K562 (cell line): ENCODE measurements around the gene STPG4. TPM values are rescaled to one million over a fixed set of nuclear protein-coding genes. Genes with fewer than 3 reads are reported as not detected.

Experiments used
- ATAC-seq: fragments of 200-7000 bp; cut with Tn5 transposase; 3 replicates; pipeline ENCODE4 v1.9.1; 2020; ENCODE audit warnings: moderate library complexity
- BruUV-seq: library from RNA; stranded (reverse); fragments of 400-500 nt; replicated peaks from 2 replicates; lab custom pipeline; 2021; lab: Mats Ljungman, UMichigan
- CTCF ChIA-PET: fragments of 300-600 bp; formaldehyde crosslinking; extraction: SDS; loops from one replicate; lab custom pipeline; 2021; ENCODE audit warnings: low intra/inter-chr PET ratio; lab: Yijun Ruan, JAX
- POLR2A ChIA-PET: fragments of 300-600, 350-650 bp; sonication (Branson Sonifier 250); formaldehyde crosslinking; extraction: SDS; loops from one replicate; lab custom pipeline; 2021; ENCODE audit warnings: antibody characterized with exemption, inconsistent platforms; lab: Yijun Ruan, JAX
- DNase-seq, 4 experiments: peaks; one replicate each; pipeline versions ENCODE4 v3.0.0 to v3.0.0-alpha.2; 2011 to 2018; ENCODE audit warnings: low spot score in 3 of 4, mixed read lengths in 3 of 4; ENCODE audit errors: extremely low read depth in 1 of 4
- FAIRE-seq: peaks from 2 replicates; lab custom pipeline; 2011; peaks lifted over from hg19 to GRCh38; lab: Jason Lieb, UNC
- H2AFZ ChIP-seq: 2 replicates; pipeline ENCODE4 v1.6.0; 2011; ENCODE audit warnings: low read depth, low read length, control low read depth, inconsistent platforms
- H3K27ac ChIP-seq: fragments of 200-600 bp; 3 replicates; pipeline ENCODE4 v1.8.0; 2011; ENCODE audit warnings: low read depth, mild to moderate bottlenecking, control low read depth, inconsistent platforms, low read length, moderate library complexity, mixed read lengths; ENCODE audit errors: extremely low read depth
- H3K27me3 ChIP-seq, 2 experiments: fragments of 300-600 bp in 1 of 2; 2 replicates in 1 of 2; 3 replicates in 1 of 2; pipeline versions ENCODE4 v1.6.0 to v1.8.0; 2011; ENCODE audit warnings: inconsistent platforms in 2 of 2, low read length in 2 of 2, mild to moderate bottlenecking in 1 of 2, mixed read lengths in 1 of 2, moderate library complexity in 1 of 2; ENCODE audit not compliant: control insufficient read depth in 2 of 2, insufficient read depth in 2 of 2
- H3K36me3 ChIP-seq: fragments of 300-600 bp; 3 replicates; pipeline ENCODE4 v1.8.0; 2011; ENCODE audit warnings: mild to moderate bottlenecking, low read length, inconsistent platforms; ENCODE audit not compliant: control insufficient read depth, insufficient read depth
- H3K4me1 ChIP-seq, 2 experiments: fragments of 200-600 bp in 1 of 2; replicated peaks in 1 of 2; 2 replicates in 1 of 2; 3 replicates in 1 of 2; pipeline versions ENCODE4 v1.5.1 to v1.8.0; 2011; ENCODE audit warnings: inconsistent platforms in 2 of 2, low read length in 2 of 2, mild to moderate bottlenecking in 1 of 2, mixed read lengths in 1 of 2, moderate library complexity in 1 of 2; ENCODE audit not compliant: control insufficient read depth in 2 of 2, insufficient read depth in 2 of 2
- H3K4me2 ChIP-seq: 2 replicates; pipeline ENCODE4 v1.6.1; 2011; ENCODE audit warnings: low read length, control low read depth, inconsistent platforms, mixed read lengths; ENCODE audit not compliant: insufficient read depth
- H3K4me3 ChIP-seq: fragments of 200-600 bp; sonication (generic), shearing (Covaris generic); 2 replicates; pipeline ENCODE4 v1.5.1; 2016; ENCODE audit warnings: control low read depth, inconsistent platforms
- H3K79me2 ChIP-seq: fragments of 200-600 bp; 3 replicates; pipeline ENCODE4 v1.8.0; 2011; ENCODE audit warnings: low read length, inconsistent platforms; ENCODE audit not compliant: control insufficient read depth, insufficient read depth
- H3K9ac ChIP-seq, 2 experiments: 2 replicates each; pipeline versions ENCODE4 v1.6.0 to v1.6.1; 2011; ENCODE audit warnings: low read depth in 2 of 2, low read length in 2 of 2, control low read depth in 1 of 2, inconsistent platforms in 1 of 2, mild to moderate bottlenecking in 1 of 2, mixed read lengths in 1 of 2; ENCODE audit not compliant: insufficient read depth in 1 of 2
- H3K9me1 ChIP-seq: one replicate; pipeline ENCODE4 v1.6.0; 2011; ENCODE audit warnings: inconsistent platforms, mild to moderate bottlenecking, low read length, moderate library complexity; ENCODE audit not compliant: control insufficient read depth, insufficient read depth
- H3K9me3 ChIP-seq: replicated peaks from 2 replicates; pipeline ENCODE4 v1.5.1; 2011; ENCODE audit warnings: low read depth, low read length, inconsistent platforms; ENCODE audit not compliant: control insufficient read depth, insufficient read depth
- H4K20me1 ChIP-seq: replicated peaks from 2 replicates; pipeline ENCODE4 v1.6.1; 2011; ENCODE audit warnings: low read length, inconsistent platforms, mixed read lengths; ENCODE audit not compliant: control insufficient read depth, insufficient read depth
- ARHGAP35 ChIP-seq: fragments of 450-650 bp; IDR thresholded peaks from 2 replicates; pipeline ENCODE4 v1.6.1; 2018; ENCODE audit not compliant: partially characterized antibody
- CREB3L1 ChIP-seq: fragments of 450-650 bp; IDR thresholded peaks from 2 replicates; pipeline ENCODE4 v1.6.1; 2014; ENCODE audit warnings: low read depth, mild to moderate bottlenecking, moderate library complexity, borderline replicate concordance
- DACH1 ChIP-seq: fragments of 450-650 bp; IDR thresholded peaks from 2 replicates; pipeline ENCODE4 v1.6.1; 2018; ENCODE audit not compliant: partially characterized antibody
- HMG20A ChIP-seq: fragments of 450-650 bp; formaldehyde crosslinking; conservative IDR thresholded peaks from 2 replicates; pipeline ENCODE4 v1.4.0; 2020; ENCODE audit warnings: mild to moderate bottlenecking, mixed read lengths
- HNRNPK ChIP-seq: fragments of 200-400 bp; formaldehyde crosslinking; IDR thresholded peaks from one replicate; pipeline ENCODE4 v1.6.1; 2018; ENCODE audit warnings: mild to moderate bottlenecking, low read depth, low read length; ENCODE audit not compliant: poor library complexity, severe bottlenecking
- KDM1A ChIP-seq, 2 experiments: fragments of 450-650 bp; IDR thresholded peaks; 2 replicates each; pipeline ENCODE4 v1.6.1; 2016; ENCODE audit warnings: mild to moderate bottlenecking in 2 of 2
- MBD2 ChIP-seq: sonication (generic); IDR thresholded peaks from 2 replicates; pipeline ENCODE4 v1.6.1; 2016; ENCODE audit warnings: low read depth, borderline replicate concordance
- MEIS2 ChIP-seq: fragments of 450-650 bp; IDR thresholded peaks from 2 replicates; pipeline ENCODE4 v1.6.1; 2014; ENCODE audit warnings: mild to moderate bottlenecking; ENCODE audit not compliant: partially characterized antibody
- PYGO2 ChIP-seq: fragments of 450-650 bp; IDR thresholded peaks from 2 replicates; pipeline ENCODE4 v1.6.1; 2016; ENCODE audit warnings: mild to moderate bottlenecking, missing genetic modification characterization, moderate library complexity, missing compliant biosample characterization
- SP2 ChIP-seq: IDR thresholded peaks from 2 replicates; pipeline ENCODE4 v1.6.1; 2011; ENCODE audit warnings: mild to moderate bottlenecking, low read depth, low read length, moderate library complexity; ENCODE audit not compliant: poor library complexity, severe bottlenecking; ENCODE audit errors: extremely low read depth
- STAG1 ChIP-seq: sonication (generic); formaldehyde crosslinking; IDR thresholded peaks from 2 replicates; pipeline ENCODE4 v1.5.0; 2020; ENCODE audit warnings: missing genetic modification reagents, borderline replicate concordance
- TBP ChIP-seq: optimal IDR thresholded peaks from 2 replicates; pipeline ENCODE3; 2011; ENCODE audit warnings: low read depth, low read length, improper control_type of control experiment
- XRCC3 ChIP-seq: fragments of 450-650 bp; IDR thresholded peaks from 2 replicates; pipeline ENCODE4 v1.6.1; 2017; ENCODE audit warnings: mild to moderate bottlenecking, moderate library complexity
- ZFP36 ChIP-seq: fragments of 150-350 bp; IDR thresholded peaks from 2 replicates; pipeline ENCODE4 v1.6.1; 2018; ENCODE audit warnings: low read length, low read depth; ENCODE audit not compliant: partially characterized antibody
- ZNF583 ChIP-seq: fragments of 250-450 bp; sonication (Bioruptor Pico); IDR thresholded peaks from 2 replicates; pipeline ENCODE4 v1.4.0; 2020
- WGBS: fragments of 100-300 bp; shearing (Covaris generic); methylation state at CpG from one replicate; pipeline ENCODE4 v1.1.6; 2016; ENCODE audit warnings: low coverage, mixed read lengths; ENCODE audit not compliant: insufficient coverage; ENCODE audit errors: missing lambda C conversion rate; 5-methylcytosine and 5-hydroxymethylcytosine counted together
- in situ Hi-C: fragments of 300-500 bp; cut with MboI; formaldehyde crosslinking; loops from 4 replicates; pipeline ENCODE4 v1.15.0; 2018; ENCODE audit warnings: inconsistent platforms, mixed read lengths
- intact Hi-C: fragments of 100-400 bp; cut with micrococcal nuclease; formaldehyde crosslinking; loops from 2 replicates; pipeline ENCODE4 v1.14.2; 2022
- polyA plus RNA-seq, 8 experiments: library from polyadenylated mRNA; depleted of rRNA in 4 of 8; stranded (reverse) in 5 of 8; unstranded in 3 of 8; fragments of >200 nt; fragmentation: Nextera tagmentation in 2 of 8; fragmentation: Illumina TruSeq in 1 of 8; extraction: Ambion mirVana in 2 of 8; extraction: Trizol in 1 of 8; gene quantifications; 2 replicates each; pipeline versions ENCODE4 v1.2.1 to v1.2.3, GENCODE V29; 2011 to 2014; ENCODE audit warnings: inconsistent platforms in 1 of 8, missing spikeins in 1 of 8
- total RNA-seq, 7 experiments: library from RNA; depleted of rRNA in 6 of 7; stranded (reverse); fragments of >200 nt in 6 of 7; fragmentation: Illumina TruSeq in 2 of 7; extraction: Trizol in 2 of 7; gene quantifications; 2 replicates each; pipeline versions ENCODE4 v1.2.1 to v1.2.3, GENCODE V29; 2011 to 2021; ENCODE audit warnings: low replicate concordance in 1 of 7
- TF ChIP-seq, protein P1 (sequence below): fragments of 250-450 bp; sonication (Bioruptor Pico); IDR thresholded peaks from 2 replicates; pipeline ENCODE4 v1.8.0; 2021; ENCODE audit warnings: mild to moderate bottlenecking, moderate library complexity

The STPG4 gene
- total and polyA plus RNA-seq, 9 of the 15 experiments (the other 6 are each of a cell fraction or from before 2014, with no cell fraction given) = 0.10 to 0.68 (median 0.22) TPM; not detected in 6

DNA sequence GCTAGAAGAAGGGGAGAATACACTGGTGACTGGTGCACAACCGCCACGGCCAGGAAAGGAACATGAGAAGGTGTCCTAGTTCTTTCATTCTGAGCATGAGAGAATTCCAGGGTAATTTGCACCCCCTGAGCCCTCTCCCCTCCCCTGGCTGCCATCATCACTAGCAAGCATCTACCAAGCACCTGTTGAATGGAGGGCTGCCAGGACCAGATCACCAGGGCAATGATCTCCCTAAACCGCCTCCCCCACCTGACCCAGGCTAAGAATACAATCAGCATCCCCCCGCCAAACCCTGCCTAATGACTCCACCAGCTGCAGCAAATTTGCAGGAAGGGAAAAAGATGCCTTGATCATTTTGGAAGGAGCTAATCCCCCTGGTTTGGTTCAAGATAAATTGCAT, 100.2 kb downstream of the STPG4 start:
- Histone ChIP-seq H3K27ac (no peak overlapping the region), H3K27me3 (no peaks in the 10 kb centered on the region), H3K9ac (no peak overlapping the region), H4K20me1 (no peaks in the 10 kb centered on the region), H3K79me2 (no peaks in the 10 kb centered on the region), H3K4me2 (no peak overlapping the region), H3K36me3 (peaks cover 3% of the 10 kb centered on the region; the same call in 1 of the 3 replicates), H2AFZ (no peak overlapping the region), H3K4me3 (no peak overlapping the region), H3K9me1 (no peaks in the 10 kb centered on the region), H3K4me1 (peaks cover 0 to 7% of the 10 kb centered on the region in 2 experiments; a peak in 3 of 5 replicates), H3K9me3 (no peaks in the 10 kb centered on the region)
- intact Hi-C loops = no loop called here
- FAIRE-seq (no peak), ATAC-seq (no peak), DNase-seq (no peak)
- no TSS peak for BruUV-seq
- POLR2A ChIA-PET = no interaction called here
- CTCF ChIA-PET = no interaction called here
- TF ChIP-seq SP2 (no peak), ZNF583 (no peak), HNRNPK (no peak), ARHGAP35 (no peak), HMG20A (CRISPR knock-in tag) (no peak), TBP (no peak), PYGO2 (tag) (no peak)
- in situ Hi-C loops = no loop called here
- 76% methylated on average over 4 of the region's 4 CpGs for WGBS

DNA sequence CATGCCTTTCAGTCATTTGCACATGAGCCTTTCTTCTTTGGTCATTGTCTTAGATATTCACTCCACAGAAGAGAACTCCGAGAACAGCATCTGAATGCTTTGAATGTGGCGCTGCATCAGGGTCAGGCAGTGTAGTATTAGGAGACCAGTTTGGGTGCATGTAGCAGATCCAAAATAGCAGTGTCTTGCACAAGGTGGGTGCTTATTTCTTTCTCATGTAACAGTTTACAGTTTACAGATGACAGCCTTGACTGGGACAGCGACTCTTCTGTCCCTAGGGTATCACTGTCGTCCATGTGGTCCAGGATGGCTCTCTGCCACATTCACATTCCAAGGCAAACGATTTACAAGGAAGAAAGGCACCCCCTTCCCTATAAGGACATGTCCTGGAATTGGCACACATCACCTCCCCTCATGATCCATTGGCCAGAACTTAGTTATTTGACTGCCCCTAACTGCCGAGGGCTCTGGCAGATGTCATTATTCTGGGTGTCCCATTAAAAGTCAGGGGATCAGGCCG, 101.0 kb downstream of the STPG4 start:
- POLR2A ChIA-PET = no interaction called here
- WGBS = 50% methylated on average over 7 of the region's 7 CpGs
- no peak overlapping the region for H3K4me3 ChIP-seq
- TF ChIP-seq MEIS2 (no peak), KDM1A (IDR thresholded peaks at IDR 0.05) (no peak), ZFP36 (no peak), STAG1 (CRISPR knock-in tag) (no peak), XRCC3 (no peak), CREB3L1 (no peak), MBD2 (no peak), DACH1 (no peak)
- TF ChIP-seq, protein P1, sequence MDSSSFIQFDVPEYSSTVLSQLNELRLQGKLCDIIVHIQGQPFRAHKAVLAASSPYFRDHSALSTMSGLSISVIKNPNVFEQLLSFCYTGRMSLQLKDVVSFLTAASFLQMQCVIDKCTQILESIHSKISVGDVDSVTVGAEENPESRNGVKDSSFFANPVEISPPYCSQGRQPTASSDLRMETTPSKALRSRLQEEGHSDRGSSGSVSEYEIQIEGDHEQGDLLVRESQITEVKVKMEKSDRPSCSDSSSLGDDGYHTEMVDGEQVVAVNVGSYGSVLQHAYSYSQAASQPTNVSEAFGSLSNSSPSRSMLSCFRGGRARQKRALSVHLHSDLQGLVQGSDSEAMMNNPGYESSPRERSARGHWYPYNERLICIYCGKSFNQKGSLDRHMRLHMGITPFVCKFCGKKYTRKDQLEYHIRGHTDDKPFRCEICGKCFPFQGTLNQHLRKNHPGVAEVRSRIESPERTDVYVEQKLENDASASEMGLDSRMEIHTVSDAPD (CRISPR knock-in tag) = no peak

More for the DNA sequence above, 101.0 kb downstream of the STPG4 start:
- H2AFZ ChIP-seq = no peak overlapping the region
- H3K27me3 ChIP-seq = no peaks in the 10 kb centered on the region
- in situ Hi-C loops (no loop called here), intact Hi-C loops (no loop called here)
- no TSS peak for BruUV-seq
- CTCF ChIA-PET = no interaction called here
- ATAC-seq = no peak
- no peak overlapping the region for H3K27ac ChIP-seq
- DNase-seq = no peak
- H3K36me3 ChIP-seq = peaks cover 6% of the 10 kb centered on the region; the same call in 2 of the 3 replicates
- H3K9ac ChIP-seq = no peak overlapping the region
- no peak for FAIRE-seq
- H3K79me2 ChIP-seq = no peaks in the 10 kb centered on the region
- H3K4me2 ChIP-seq = no peak overlapping the region
- H3K9me1 ChIP-seq = no peaks in the 10 kb centered on the region
- no peaks in the 10 kb centered on the region for H3K9me3 ChIP-seq
- H3K4me1 ChIP-seq = peaks cover 0 to 7% of the 10 kb centered on the region in 2 experiments; a peak in 3 of 5 replicates
- peaks cover 3% of the 10 kb centered on the region; the same call in 1 of the 2 replicates for H4K20me1 ChIP-seq
